Right ventricle myocardium inferior (tissue), 1 donor: ENCODE measurements around the gene KXD1. TPM values are rescaled to one million over a fixed set of nuclear protein-coding genes. Genes with fewer than 3 reads are reported as not detected.
"Not testable (repeated sequence)": the region's sequence is repeated elsewhere in the genome, so short reads cannot be mapped to it uniquely, and the experiment has no call there.

Experiments
- ATAC-seq: fragments of 200-7000 bp; cut with Tn5 transposase; one replicate; pipeline ENCODE4 v1.9.1; 2020; ENCODE audit warnings: mild to moderate bottlenecking, moderate library complexity
- DNase-seq: peaks from one replicate; pipeline ENCODE4 v3.0.0; 2021; ENCODE audit errors: missing footprints
- intact Hi-C: fragments of 100-400 bp; cut with DNase I; formaldehyde crosslinking; loops from one replicate; pipeline ENCODE4 v1.11.0; 2022
- long read RNA-seq: library from polyadenylated mRNA; unstranded; transcript quantifications from one replicate; pipeline ENCODE4 v2.0.0, GENCODE V29; 2021
- total RNA-seq: library from RNA; stranded (reverse); fragmentation: NEBNext Ultra II Directional; extraction: Animal tissue kit (Norgen Biotek cat#: 25700); gene quantifications from one replicate; pipeline ENCODE4 v1.2.1, GENCODE V29; 2021
- donor health status: DM: no; HTN: yes; CAD: no; lungs with severe emphysema.

The KXD1 gene, protein sequence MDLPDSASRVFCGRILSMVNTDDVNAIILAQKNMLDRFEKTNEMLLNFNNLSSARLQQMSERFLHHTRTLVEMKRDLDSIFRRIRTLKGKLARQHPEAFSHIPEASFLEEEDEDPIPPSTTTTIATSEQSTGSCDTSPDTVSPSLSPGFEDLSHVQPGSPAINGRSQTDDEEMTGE
- 50.3 TPM for total RNA-seq
- long read RNA-seq, transcript KXD1-201 (5 exons, 1,426 nt), result major isoform, 10 of 23 reads
- long read RNA-seq, partial matches to known transcripts, result 0 of 23 reads
- long read RNA-seq, other reads (novel, unspliced or antisense), result 11 of 23 reads

DNA sequence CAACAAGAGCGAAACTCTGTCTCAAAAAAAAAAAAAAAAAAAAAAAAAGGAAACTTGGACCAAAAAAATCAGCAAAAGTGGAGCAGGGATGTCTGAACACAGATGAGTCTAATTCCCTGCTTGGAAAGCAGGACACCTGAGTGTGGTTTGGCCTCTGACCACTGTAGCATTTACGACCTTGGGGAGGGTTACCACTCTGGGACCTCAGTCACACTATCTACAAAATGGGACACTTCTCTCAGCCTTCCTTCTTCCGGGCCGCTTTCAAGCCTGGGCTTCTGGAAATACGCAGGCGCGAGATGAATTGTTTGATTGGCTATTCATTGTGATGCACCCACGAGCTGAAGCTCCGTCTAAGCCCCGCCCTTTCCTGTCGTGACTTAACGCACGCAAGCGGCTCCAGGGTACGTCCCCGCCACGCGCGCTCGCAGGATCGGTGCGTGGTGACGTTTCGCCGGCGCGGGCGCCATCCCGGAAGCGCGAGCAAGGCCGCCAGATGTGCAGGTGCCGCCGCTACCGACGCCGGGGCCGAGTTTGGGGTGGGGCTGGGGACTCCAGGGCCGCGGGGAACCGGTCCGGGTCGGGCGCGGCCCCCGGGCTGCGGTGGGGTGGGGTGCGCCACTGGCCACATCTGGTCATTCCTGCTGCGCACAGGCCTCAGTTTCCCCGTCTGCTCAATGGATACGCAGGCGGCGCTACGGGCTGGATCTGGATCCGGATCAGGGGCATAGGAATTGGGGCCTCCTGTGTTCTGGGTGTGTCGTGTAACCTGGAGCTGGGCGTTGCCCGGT, at the start of gene KXD1:
Gene KXD1, plus strand, starts transcription at position 460 of the 791 bp plus-strand sequence. CDS start 4,187 bp downstream, outside the sequence.
- peak; percentile 99 for DNase-seq
- intact Hi-C loops, result loop anchor here (5.0 kb wide), 1 partner anchor 35 kb away; the partner anchor contains the start of gene ELL
- ATAC-seq, result peak; percentile 98

DNA sequence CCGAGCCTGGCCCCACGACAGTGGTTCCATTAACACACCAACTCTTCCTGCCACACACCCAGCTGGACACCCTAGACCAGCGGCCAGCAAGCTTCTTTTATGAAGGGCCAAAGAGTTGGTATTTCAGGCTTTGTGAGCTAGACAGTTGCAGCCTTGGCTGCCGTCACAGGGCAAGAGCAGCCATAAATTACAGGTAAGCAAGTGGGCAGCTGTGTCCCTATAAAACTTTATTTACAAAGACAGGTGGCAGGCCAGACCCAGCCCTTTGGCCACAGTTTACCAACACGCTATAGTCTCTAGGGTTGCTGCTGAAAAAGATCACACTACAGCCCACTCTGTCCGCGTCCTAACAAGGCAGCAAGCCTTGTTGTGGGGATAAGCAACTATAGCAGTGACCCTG, 49.1 kb upstream of the KXD1 start:
- intact Hi-C loops, result no loop called here
- ATAC-seq (no peak), DNase-seq (no peak)

DNA sequence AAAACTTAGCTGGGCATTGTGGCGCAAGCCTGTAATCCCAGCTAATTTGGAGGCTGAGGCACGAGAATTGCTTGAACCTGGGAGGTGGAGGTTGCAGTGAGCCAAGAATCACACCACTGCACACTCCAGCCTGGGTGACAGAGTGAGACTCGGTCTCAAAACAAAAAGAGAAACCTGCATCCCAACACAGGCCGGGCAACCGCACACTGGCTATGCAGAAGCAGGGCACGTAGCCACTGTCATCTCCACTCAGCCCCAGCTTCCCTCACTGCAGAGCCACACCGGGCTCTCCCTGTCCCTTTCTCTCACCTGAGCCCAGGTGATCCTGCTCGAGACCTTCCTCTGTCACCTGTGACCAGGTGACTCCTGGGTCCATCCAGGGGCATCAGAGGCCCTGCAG, 47.5 kb upstream of the KXD1 start:
- DNase-seq (no peak), ATAC-seq (no peak)
- intact Hi-C loops, result no loop called here

DNA sequence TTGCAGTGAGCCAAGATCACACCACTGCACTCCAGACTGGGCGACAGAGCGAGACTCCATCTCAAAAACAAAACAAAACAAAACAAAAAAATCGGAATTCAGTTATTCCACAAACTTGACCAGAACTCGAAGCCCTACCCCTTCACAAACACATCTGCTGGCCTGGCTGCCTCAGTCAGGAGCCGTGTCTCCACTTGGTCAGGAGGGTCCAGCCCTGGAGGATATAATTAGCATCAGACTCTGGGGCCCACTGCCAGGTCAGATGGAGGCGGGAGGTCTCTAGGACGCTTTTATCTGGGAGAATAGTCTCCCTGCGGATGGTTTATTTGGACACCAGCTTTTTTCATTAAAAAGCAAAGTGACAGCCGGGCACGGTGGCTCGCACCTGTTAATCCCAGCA, 43.8 kb upstream of the KXD1 start:
- ATAC-seq (peak; percentile 62), DNase-seq (no peak)
- intact Hi-C loops, result no loop called here

DNA sequence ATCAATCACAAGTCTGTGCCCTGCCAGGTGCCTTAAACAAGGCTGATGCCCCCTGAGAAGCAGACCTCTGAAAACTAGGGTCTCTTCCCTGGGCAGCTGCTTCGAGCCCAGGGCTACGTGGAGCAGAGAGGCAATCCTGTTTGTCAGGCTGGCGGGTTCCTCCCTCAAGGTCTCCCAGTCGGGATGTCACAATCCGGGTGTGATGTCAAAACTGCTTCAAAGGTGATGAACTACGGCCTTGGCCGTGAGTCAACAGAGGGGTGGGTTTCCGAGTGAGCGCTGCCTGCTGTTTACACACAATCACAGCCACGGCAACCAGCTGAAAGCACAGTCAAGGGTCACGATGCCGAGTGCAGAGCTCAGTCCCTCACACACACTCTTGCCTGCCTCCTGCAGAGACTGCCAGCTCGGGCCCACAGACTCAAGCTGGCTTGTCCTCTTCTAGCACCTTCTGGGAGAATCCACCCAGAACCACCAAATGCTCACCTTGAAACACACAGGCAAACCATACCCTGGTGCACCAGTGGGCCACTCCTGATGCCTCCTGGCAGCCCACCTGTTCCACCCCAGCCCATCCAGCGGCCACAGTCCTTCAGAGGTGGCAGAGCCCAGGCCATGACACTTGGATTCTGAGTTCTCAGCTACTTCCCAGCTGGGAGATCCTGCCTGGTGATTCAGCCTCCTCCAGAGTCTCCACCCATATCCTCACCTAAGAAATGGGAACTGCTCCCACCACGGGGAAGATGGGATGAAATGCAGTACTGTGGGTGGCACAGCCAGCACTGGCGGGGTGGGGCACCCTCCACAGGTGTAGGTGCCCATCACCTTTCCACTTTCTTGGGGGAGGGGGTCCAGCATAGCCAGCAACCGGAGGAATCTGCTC, 42.6 kb upstream of the KXD1 start:
- peak; percentile 87 for DNase-seq
- peak; percentile 51 for ATAC-seq
- intact Hi-C loops, result no loop called here

DNA sequence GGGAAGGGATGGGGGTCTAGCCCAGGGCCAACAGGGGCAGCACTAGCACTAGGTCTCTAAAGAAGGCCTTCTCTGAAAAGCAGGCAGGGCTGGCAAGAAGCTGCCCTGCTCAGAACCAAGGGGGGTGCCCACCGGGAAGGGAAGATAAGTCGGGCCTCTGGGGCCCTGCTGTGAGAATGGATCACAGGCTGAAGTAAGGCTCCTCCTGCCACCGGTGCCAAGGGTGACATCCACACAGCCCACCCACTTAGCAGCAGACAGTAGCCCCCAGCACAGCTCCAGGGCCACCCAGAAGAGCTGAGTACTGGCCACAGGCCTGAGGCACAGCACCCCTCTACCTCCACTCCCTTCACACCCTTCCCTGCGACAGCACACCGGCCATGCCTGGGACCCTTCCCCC, 41.7 kb upstream of the KXD1 start:
- DNase-seq, result peak; percentile 42
- intact Hi-C loops, result no loop called here

DNA sequence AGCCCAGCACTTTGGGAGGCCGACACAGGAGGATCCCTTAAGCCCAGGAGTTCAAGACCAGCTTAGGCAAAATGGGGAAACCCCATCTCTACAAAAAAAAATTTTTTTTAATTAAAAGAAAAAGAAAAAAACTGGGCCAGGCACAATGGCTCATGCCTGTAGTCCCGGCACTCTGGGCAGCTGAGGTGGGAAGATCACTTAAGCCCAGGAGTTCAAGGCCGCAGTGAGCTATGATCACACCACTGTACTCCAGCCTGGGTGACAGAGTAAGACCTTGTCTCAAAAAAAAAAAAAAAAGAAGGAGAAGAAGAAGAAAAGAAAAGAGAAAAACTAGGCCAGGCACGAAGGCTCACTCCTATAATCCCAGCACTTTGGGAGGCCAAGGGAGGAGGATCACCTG, 40.1 kb upstream of the KXD1 start:
- ATAC-seq (no peak), DNase-seq (no peak)
- intact Hi-C loops, result no loop called here

More for the DNA sequence above, 41.7 kb upstream of the KXD1 start:
- ATAC-seq, result no peak

DNA sequence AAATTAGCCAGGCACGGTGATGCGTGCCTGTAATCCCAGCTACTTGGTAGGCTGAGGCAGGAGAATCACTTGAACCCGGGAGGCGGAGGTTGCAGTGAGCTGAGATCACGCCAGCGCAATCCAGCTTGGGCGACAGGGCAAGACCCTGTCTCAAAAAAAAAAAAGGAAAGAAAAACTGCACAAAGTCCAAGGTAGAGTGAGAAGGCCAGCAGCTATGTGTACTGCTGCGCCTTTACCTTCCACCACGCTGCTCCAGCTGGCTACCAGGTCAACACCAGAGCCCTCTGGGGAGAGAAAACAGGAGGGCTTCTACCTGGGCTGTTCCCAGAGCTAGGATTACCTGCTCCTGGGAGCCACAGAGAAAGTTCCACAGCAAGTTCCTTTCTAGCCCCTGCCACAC, 39.0 kb upstream of the KXD1 start:
- intact Hi-C loops, result no loop called here
- ATAC-seq, result no peak
- no peak for DNase-seq

DNA sequence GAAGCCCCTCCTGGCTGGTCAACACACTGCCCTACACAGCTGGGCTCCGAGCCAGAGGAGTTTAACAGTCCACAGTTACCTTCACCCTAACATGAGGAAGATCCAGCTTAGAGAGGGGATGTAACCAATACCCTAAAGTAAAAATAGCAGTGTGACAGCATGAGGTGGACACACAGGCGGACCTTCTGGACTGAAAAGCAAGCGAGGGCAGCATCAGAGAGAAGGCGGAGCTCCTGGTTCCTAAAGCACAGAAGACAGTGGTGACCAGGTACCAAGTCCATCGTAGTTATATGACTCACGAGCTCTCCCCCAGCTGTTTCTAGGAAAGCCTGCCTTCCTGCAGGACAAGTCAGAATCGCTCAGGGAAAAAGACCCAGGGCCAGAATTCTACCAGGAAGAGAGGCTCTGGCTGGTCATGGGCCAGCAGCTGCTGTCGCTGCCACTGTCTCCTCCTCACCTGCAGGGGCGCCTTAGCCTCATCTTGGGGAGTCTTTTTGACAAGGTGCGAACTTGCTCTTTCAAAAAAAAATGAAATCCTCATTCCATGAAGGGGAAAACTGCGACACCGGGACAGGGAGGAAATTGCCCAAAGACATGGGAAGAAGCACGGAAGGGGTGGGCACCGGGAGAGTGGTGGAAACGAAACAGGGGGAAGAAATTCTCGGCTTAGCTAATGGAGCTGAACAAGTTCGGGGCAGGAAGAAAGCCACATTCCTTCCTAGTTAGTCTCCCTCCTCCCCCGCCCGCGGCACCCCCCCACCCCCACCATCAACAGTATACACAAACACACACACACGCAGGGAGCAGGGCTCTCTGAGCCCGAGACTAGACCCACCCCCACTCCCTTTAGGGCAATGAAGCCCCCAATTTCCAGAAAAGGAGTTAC, 37.5 kb upstream of the KXD1 start:
- intact Hi-C loops, result loop anchor here (2.0 to 5.0 kb wide), 5 partner anchors 27 to 59 kb away; partner anchors contain the start of genes KXD1 and UBA52
- DNase-seq (peak; percentile 82), ATAC-seq (no peak)

DNA sequence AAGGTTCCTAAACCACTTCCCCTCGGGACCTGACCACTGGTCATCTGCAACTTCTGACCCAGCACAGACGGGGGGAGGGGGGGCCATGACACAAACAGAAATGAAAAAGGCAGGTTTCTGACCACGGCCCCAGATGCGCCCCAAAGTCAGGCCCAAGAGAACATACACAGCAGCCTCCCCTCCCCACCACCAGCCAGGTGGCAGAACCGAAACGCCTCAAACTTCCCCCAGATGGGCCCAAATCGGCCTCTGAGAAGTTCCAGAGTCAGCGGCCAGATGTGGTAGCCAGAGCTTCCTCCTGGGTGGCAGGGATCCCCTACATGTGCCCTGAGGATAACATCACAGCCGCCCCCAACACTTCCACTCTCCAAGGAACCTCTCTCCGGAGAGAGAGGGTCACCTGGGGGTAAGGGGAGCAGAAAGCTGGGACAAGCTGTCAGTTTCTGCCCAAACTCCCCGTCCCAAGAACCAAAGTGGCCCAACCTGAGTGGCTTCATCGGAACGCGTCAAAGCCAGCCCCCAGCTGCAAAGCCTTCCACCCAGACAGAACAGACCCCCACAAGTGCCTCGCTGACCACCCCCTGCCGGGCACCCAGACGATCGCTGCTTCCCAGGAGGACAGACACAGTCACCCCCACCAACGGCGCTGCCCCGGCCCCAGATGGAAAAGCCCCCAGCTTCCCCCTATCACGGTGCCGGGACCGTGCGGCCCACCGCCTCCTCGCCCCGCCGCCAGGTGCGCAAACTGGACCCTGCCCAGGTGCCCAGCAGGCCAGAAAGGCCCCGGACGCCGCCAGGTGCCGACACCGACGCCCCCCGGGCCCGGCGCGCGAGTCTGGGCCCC, 36.6 kb upstream of the KXD1 start:
- DNase-seq (peak; percentile 83), ATAC-seq (no peak)
- intact Hi-C loops, result loop anchor here (2.0 to 5.0 kb wide), 5 partner anchors 28 to 60 kb away; partner anchors contain the start of genes KXD1 and UBA52

DNA sequence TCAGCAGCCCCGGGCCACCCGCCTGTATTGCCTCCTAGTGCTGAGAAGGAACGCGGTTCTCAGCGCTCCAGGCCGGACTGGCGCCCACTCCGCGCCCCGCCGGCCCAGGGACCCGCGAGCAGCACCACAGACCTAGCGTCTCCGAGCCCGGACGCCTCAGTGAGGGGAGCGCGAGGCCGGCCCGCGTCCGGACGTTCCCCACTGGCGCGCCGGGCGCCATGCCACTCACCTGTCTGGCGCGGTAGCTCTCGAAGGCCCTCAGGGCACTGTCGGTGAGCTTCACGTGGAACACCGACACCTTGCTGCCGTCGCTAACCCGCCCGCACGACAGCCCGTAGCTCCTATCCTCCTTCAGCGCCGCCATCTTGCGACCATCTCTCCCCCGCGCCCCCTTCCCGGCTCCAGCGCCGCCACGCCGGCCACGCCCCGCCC, 36.0 kb upstream of the KXD1 start, which contains the start of gene ELL:
Gene ELL, minus strand, starts transcription at position 379 of the 432 bp plus-strand sequence. Its CDS starts 15 bp downstream, at position 364.
- DNase-seq (peak; percentile 76), ATAC-seq (peak; percentile 8)
- intact Hi-C loops, result loop anchor here (2.0 to 5.0 kb wide), 5 partner anchors 29 to 61 kb away; partner anchors contain the start of genes KXD1 and UBA52

DNA sequence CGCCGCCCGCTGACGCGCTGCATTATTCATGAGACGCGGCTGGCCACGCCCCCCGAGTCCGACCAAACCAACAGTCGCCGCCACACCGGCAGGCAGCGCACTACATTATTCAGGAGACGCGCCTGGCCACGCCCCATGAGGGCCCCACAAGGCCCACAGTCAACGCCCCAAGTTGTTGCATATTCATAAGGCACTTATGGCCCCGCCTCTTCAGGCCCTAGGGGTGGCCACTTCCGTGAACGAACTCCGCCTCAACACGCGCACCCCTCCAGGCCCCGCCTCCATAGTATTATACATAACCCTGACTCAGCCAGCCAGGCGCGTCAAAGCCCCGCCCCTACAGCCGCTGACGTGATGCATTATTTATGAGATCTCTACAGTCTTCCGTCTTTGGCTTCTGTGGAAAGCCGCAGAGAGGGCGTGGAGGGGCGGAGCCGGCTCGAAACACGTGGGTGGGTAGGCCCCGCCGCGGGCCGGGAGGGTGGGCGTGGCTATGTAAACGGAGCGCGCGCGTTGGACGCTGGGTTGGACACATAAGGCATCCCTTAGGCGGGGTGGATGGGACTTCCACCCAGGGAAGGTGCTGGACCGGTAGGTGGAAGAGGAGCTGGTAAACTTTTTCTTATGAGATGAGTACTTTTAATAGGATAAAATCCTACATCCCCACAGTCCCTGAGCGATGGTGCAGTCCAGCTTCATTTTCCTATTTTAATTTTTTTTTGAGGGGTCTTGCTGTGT, 35.4 kb upstream of the KXD1 start:
- DNase-seq (peak; percentile 100), ATAC-seq (peak; percentile 95)
- intact Hi-C loops, result loop anchor here (5.0 kb wide), 2 partner anchors 35 to 50 kb away; partner anchors contain the start of genes KXD1 and UBA52

DNA sequence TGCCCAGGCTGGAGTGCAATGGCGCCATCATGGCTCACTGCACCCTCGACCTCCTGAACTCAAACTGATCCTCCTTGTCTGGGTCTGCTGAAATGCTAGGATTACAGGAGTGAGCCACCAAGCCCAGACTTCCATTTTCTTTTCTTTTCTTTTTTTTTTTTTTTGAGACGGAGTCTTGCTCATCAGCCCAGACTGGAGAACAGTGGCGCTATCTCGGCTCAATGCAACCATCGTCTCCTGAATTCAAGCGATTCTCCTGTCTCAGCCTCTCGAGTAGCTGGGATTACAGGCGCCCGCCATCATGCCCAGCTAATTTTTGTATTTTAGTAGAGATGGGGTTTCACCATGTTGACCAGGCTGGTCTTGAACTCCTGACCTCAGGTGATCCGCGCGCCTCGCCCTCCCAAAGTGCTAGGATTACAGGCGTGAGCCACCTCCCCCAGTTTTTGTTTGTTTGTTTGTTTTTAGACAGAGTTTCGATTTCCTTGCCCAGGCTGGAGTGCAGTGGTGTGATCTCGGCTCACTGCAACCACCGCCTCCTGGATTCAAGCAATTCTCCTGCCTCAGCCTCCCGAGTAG, 34.7 kb upstream of the KXD1 start:
- not testable (repeated sequence) for ATAC-seq, DNase-seq
- intact Hi-C loops, result loop anchor here (5.0 kb wide), 2 partner anchors 34 to 49 kb away; partner anchors contain the start of genes KXD1 and UBA52

DNA sequence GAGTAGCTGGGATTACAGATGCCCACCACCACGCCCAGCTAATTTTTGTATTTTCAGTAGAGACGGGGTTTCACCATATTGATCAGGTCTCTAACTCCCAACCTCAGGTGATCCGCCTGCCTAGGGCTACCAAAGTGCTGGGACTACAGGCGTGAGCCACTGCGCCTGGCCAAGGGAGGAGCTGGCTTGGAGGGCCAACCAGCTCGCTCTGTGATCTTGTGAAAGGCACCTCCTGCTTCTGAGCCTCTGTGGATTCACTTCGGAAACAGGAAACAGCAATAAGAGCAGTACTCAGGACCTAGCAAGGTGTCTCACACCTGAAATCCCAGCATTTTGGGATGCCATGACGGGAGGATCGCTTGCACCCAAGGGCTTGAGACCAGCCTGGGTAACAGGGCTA, 33.8 kb upstream of the KXD1 start:
- ATAC-seq, result no peak
- DNase-seq, result no peak
- intact Hi-C loops, result loop anchor here (5.0 kb wide), 2 partner anchors 33 to 48 kb away; partner anchors contain the start of genes KXD1 and UBA52

DNA sequence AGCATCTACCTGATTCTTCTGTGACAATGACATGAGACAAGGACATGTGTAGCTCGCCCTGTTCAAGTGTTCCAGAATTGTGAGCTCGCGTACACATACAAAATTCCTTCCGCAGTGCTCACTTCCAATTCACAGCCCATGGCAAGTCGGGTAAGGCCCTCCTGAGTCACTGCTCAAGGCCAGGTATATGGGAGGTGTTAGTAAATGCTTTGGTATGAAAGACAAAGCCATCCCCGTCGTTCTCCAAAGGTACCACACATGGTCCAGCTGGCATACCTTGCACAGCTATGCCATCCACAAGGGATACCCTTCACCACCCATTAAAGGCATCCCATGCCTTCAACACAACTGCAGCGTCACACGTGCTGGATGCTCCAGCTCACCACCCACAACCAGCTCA, 31.4 kb upstream of the KXD1 start:
- ATAC-seq (no peak), DNase-seq (no peak)
- intact Hi-C loops, result no loop called here

DNA sequence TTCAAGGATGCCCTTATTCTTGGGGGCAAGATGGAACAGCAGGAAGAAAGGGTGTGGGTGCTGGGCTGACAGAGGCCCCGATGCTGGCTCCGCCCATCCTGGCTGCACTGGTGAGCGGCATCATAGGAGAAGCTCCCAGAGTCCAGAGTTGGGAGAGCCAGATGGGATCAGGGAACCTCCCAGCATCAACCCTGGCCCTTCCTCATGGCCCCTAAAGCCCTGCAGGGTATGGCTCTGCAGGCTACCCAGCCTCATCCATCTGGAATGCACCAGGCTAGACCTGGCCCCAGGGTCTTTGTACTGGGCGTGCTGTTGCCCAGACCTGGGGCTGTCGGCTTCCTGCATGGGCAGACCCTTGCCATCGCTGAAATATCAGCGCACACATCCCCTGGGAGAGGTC, 27.9 kb upstream of the KXD1 start:
- DNase-seq, result no peak
- peak; percentile 43 for ATAC-seq
- intact Hi-C loops, result no loop called here
